C4-2B (cell line): ENCODE results near the gene COX4I1.

ENCODE experiments used
- ZFX ChIP-seq: fragments of 450-650 bp; IDR thresholded peaks from 2 replicates; pipeline ENCODE4 v1.6.1; 2017
- TF ChIP-seq, protein P1 (sequence below): fragments of 450-650 bp; conservative IDR thresholded peaks from 2 replicates; pipeline ENCODE4 v1.5.1; 2017; ENCODE audit warnings: mild to moderate bottlenecking

DNA sequence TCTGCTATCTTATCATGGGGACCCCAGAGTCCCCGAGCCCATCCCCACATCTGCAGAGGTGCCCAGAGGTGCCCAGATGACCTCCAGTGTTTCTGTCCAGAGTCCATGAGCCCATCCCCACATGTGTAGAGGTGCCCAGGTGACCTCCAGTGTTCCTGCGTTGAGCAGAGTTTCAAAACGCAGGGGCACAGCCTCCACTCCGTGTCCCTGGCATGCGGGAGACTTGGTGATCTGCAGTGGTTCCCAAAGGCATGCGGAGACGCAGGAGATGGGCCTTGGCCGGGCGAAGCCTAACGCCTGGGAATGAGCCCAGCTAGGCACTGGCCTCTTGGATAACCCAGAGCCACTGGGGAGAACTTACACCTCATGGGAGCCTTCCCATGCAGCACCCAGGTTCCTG lies 41.3 kb downstream of the COX4I1 start:
- TF ChIP-seq, protein P1, sequence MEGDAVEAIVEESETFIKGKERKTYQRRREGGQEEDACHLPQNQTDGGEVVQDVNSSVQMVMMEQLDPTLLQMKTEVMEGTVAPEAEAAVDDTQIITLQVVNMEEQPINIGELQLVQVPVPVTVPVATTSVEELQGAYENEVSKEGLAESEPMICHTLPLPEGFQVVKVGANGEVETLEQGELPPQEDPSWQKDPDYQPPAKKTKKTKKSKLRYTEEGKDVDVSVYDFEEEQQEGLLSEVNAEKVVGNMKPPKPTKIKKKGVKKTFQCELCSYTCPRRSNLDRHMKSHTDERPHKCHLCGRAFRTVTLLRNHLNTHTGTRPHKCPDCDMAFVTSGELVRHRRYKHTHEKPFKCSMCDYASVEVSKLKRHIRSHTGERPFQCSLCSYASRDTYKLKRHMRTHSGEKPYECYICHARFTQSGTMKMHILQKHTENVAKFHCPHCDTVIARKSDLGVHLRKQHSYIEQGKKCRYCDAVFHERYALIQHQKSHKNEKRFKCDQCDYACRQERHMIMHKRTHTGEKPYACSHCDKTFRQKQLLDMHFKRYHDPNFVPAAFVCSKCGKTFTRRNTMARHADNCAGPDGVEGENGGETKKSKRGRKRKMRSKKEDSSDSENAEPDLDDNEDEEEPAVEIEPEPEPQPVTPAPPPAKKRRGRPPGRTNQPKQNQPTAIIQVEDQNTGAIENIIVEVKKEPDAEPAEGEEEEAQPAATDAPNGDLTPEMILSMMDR = no peak
- TF ChIP-seq ZFX = no peak
